Endothelial cell of umbilical vein (primary cell): ENCODE results near the gene RNF126. TPM values are rescaled to one million over a fixed set of nuclear protein-coding genes. Genes with fewer than 3 reads are reported as not detected.

ENCODE experiments used
- BruUV-seq: library from RNA; stranded (reverse); fragments of 400-500 nt; replicated peaks from 2 replicates; lab custom pipeline; 2021; lab: Mats Ljungman, UMichigan
- CTCF ChIA-PET: fragments of 300-600, 350-600 bp; sonication (Branson Sonifier 250); formaldehyde crosslinking; loops from one replicate; lab custom pipeline; 2021; ENCODE audit warnings: antibody characterized with exemption, inconsistent platforms; lab: Charles Lee
- POLR2A ChIA-PET: fragments of 300-600, 350-600 bp; sonication (Branson Sonifier 250); formaldehyde crosslinking; loops from one replicate; lab custom pipeline; 2021; ENCODE audit warnings: antibody characterized with exemption, inconsistent platforms; lab: Charles Lee
- DNase-seq: peaks from one replicate; pipeline ENCODE4 v3.0.0-alpha.2; 2011; ENCODE audit warnings: low read depth, low spot score
- FAIRE-seq: peaks from 2 replicates; lab custom pipeline; 2011; peaks lifted over from hg19 to GRCh38; lab: Jason Lieb, UNC
- H2AFZ ChIP-seq: 2 replicates; pipeline ENCODE4 v1.6.0; 2012; ENCODE audit warnings: low read depth, low read length, control low read depth, inconsistent platforms
- H3K27ac ChIP-seq: 2 replicates; pipeline ENCODE4 v1.5.1; 2011; ENCODE audit warnings: low read depth, mild to moderate bottlenecking, control low read depth, low read length, moderate library complexity; ENCODE audit not compliant: insufficient read depth
- H3K27me3 ChIP-seq, 2 experiments: 2 replicates each; pipeline versions ENCODE4 v1.6.0 to v1.6.1; 2011; ENCODE audit warnings: low read length in 2 of 2, mixed read lengths in 1 of 2; ENCODE audit not compliant: control insufficient read depth in 2 of 2, insufficient read depth in 2 of 2
- H3K36me3 ChIP-seq, 2 experiments: 2 replicates in 1 of 2; 3 replicates in 1 of 2; pipeline ENCODE4 v1.5.1; 2011; ENCODE audit warnings: low read length in 2 of 2, mild to moderate bottlenecking in 1 of 2, moderate library complexity in 1 of 2; ENCODE audit not compliant: control insufficient read depth in 2 of 2, insufficient read depth in 2 of 2; ENCODE audit errors: extremely low read depth in 1 of 2
- H3K4me1 ChIP-seq: 3 replicates; pipeline ENCODE4 v1.5.1; 2011; ENCODE audit warnings: mild to moderate bottlenecking, low read length; ENCODE audit not compliant: control insufficient read depth, insufficient read depth; ENCODE audit errors: extremely low read depth
- H3K4me2 ChIP-seq: 2 replicates; pipeline ENCODE4 v1.6.1; 2011; ENCODE audit warnings: low read length, control low read depth, mixed read lengths; ENCODE audit not compliant: insufficient read depth
- H3K4me3 ChIP-seq, 3 experiments: fragments of 200-600 bp in 1 of 3; sonication (generic), shearing (Covaris generic) in 1 of 3; replicated peaks in 1 of 3; 2 replicates each; pipeline ENCODE4 v1.5.1; 2011 to 2016; ENCODE audit warnings: control low read depth in 3 of 3, low read length in 3 of 3, mild to moderate bottlenecking in 2 of 3, inconsistent platforms in 1 of 3, low read depth in 1 of 3, moderate library complexity in 1 of 3; ENCODE audit not compliant: insufficient read depth in 1 of 3
- H3K79me2 ChIP-seq: 2 replicates; pipeline ENCODE4 v1.6.0; 2012; ENCODE audit warnings: low read length, inconsistent platforms; ENCODE audit not compliant: control insufficient read depth, insufficient read depth
- H3K9ac ChIP-seq: replicated peaks from 2 replicates; pipeline ENCODE3; 2011; ENCODE audit warnings: low read length, control low read depth; ENCODE audit not compliant: insufficient read depth; ENCODE audit errors: extremely low read depth
- H3K9me1 ChIP-seq: replicated peaks from 3 replicates; pipeline ENCODE4 v1.6.0; 2011; ENCODE audit warnings: mild to moderate bottlenecking, low read length; ENCODE audit not compliant: control insufficient read depth, insufficient read depth; ENCODE audit errors: extremely low read depth
- H3K9me3 ChIP-seq: replicated peaks from 2 replicates; pipeline ENCODE4 v1.5.1; 2012; ENCODE audit warnings: low read length, inconsistent platforms; ENCODE audit not compliant: control insufficient read depth, insufficient read depth
- H4K20me1 ChIP-seq: replicated peaks from 2 replicates; pipeline ENCODE3; 2011; ENCODE audit warnings: mild to moderate bottlenecking, low read length; ENCODE audit not compliant: control insufficient read depth, insufficient read depth; ENCODE audit errors: extremely low read depth
- EZH2 ChIP-seq: IDR thresholded peaks from 2 replicates; pipeline ENCODE4 v1.6.1; 2012; ENCODE audit warnings: borderline replicate concordance, low read depth, mild to moderate bottlenecking, moderate library complexity, low read length, inconsistent platforms; ENCODE audit not compliant: severe bottlenecking
- FOS ChIP-seq: IDR thresholded peaks from 2 replicates; pipeline ENCODE4 v1.6.1; 2011; ENCODE audit warnings: mild to moderate bottlenecking, low read length, moderate library complexity, borderline replicate concordance; ENCODE audit not compliant: insufficient read depth
- GATA2 ChIP-seq: IDR thresholded peaks from 2 replicates; pipeline ENCODE4 v1.7.0; 2011; ENCODE audit warnings: low read depth, mild to moderate bottlenecking, moderate library complexity, mixed read lengths, low read length; ENCODE audit not compliant: insufficient read length, insufficient read depth
- JUN ChIP-seq: IDR thresholded peaks from 2 replicates; pipeline ENCODE4 v1.6.1; 2011; ENCODE audit warnings: borderline replicate concordance, low read depth; ENCODE audit not compliant: insufficient read length, insufficient read depth
- MAX ChIP-seq: IDR thresholded peaks from 2 replicates; pipeline ENCODE4 v1.6.1; 2011; ENCODE audit not compliant: insufficient read depth, insufficient read length
- MYC ChIP-seq: IDR thresholded peaks from one replicate; pipeline ENCODE4 v1.6.1; 2011; ENCODE audit warnings: mild to moderate bottlenecking, low read depth, low read length
- POLR2A ChIP-seq: IDR thresholded peaks from 2 replicates; pipeline ENCODE4 v1.6.1; 2012; ENCODE audit warnings: low read depth, mild to moderate bottlenecking, control low read depth, low read length
- POLR2AphosphoS5 ChIP-seq: IDR thresholded peaks from 2 replicates; pipeline ENCODE4 v1.6.1; 2012; ENCODE audit warnings: low read depth, mild to moderate bottlenecking, control low read depth, low read length, moderate library complexity; ENCODE audit not compliant: insufficient read depth
- dilution Hi-C: fragments of 300-500 bp; cut with MboI; formaldehyde crosslinking; loops from one replicate; pipeline ENCODE4 v1.15.0; 2019; ENCODE audit warnings: low sequenced_read_pairs; ENCODE audit not compliant: extremely low pct_ligation_motif_present
- intact Hi-C: fragments of 100-400 bp; cut with micrococcal nuclease; formaldehyde crosslinking; loops from one replicate; pipeline ENCODE4 v1.10.0; 2022
- polyA plus RNA-seq, 4 experiments: library from polyadenylated mRNA; depleted of rRNA in 3 of 4; stranded (reverse) in 3 of 4; unstranded in 1 of 4; fragments of >200 nt; gene quantifications; 2 replicates each; pipeline versions ENCODE4 v1.2.1 to v1.2.3, GENCODE V29; 2011 to 2012; ENCODE audit warnings: missing spikeins in 1 of 4
- total RNA-seq: library from RNA; stranded (reverse); gene quantifications from 2 replicates; pipeline ENCODE4 v1.2.3, GENCODE V29; 2021
- TF ChIP-seq, protein P1 (sequence below), 2 donors: IDR thresholded peaks; 1 replicate in 1 of 2; 2 replicates in 1 of 2; pipeline ENCODE4 v1.5.1; 2011; ENCODE audit warnings: low read length in 2 of 2, mild to moderate bottlenecking in 2 of 2, moderate library complexity in 2 of 2, control low read depth in 1 of 2, inconsistent platforms in 1 of 2, low read depth in 1 of 2; ENCODE audit not compliant: insufficient read depth in 1 of 2; ENCODE audit errors: extremely low read depth in 1 of 2

RNF126 gene
- total and polyA plus RNA-seq, 2 donors (not counting 3 experiments of a cell fraction or from before 2014, with no cell fraction given) = 19.2 to 61.3 TPM

DNA sequence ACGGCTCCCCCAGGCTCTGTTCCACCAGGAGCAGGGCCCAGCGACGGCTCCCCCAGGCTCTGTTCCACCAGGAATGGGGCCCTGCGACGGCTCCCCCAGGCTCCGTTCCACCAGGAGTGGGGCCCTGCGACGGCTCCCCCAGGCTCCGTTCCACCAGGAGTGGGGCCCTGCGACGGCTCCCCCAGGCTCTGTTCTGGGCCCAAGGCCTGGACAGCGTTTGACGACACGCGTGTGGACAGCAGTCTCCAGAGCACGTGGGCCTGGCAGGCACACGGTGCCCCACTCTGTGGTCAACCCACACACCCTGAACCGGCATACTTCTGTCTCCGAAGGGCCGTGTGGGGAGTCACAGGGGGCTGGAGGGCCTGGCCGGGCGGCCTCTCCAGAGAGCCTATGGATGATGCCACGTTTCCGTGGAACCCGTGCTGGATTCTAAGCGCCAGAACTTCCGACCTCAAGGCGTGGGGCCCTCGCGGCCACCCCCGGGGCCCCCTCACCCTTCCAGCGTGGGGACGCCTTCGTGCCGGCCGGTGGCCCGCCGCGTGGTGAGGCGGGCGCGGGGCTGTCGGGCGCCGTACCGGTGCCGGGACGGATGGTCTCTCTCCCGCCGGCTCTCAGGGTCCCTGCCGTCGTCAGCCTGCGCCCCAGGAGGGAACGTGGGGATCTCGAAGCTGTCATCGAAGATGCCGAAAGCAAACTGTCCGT, 11.7 kb downstream of the RNF126 start:
- H3K36me3 ChIP-seq = peaks cover 8 to 20% of the 10 kb centered on the region in 2 experiments
- peaks cover 39% of the 10 kb centered on the region for H3K79me2 ChIP-seq
- DNase-seq (no peak), FAIRE-seq (no peak)
- H3K27me3 ChIP-seq = no peaks in the 10 kb centered on the region
- H3K27ac ChIP-seq = no peak overlapping the region
- POLR2A ChIA-PET = no interaction called here
- no peaks in the 10 kb centered on the region for H3K9me3 ChIP-seq
- no peaks in the 10 kb centered on the region for H3K9me1 ChIP-seq
- intact Hi-C loops (no loop called here), dilution Hi-C loops (no loop called here)
- no peak for TF ChIP-seq POLR2AphosphoS5
- TF ChIP-seq FOS = no peak
- no peak for TF ChIP-seq POLR2A
- no peak for TF ChIP-seq EZH2
- TF ChIP-seq MYC = no peak
- no peak for TF ChIP-seq MAX
- no peak for TF ChIP-seq JUN
- TF ChIP-seq, protein P1, sequence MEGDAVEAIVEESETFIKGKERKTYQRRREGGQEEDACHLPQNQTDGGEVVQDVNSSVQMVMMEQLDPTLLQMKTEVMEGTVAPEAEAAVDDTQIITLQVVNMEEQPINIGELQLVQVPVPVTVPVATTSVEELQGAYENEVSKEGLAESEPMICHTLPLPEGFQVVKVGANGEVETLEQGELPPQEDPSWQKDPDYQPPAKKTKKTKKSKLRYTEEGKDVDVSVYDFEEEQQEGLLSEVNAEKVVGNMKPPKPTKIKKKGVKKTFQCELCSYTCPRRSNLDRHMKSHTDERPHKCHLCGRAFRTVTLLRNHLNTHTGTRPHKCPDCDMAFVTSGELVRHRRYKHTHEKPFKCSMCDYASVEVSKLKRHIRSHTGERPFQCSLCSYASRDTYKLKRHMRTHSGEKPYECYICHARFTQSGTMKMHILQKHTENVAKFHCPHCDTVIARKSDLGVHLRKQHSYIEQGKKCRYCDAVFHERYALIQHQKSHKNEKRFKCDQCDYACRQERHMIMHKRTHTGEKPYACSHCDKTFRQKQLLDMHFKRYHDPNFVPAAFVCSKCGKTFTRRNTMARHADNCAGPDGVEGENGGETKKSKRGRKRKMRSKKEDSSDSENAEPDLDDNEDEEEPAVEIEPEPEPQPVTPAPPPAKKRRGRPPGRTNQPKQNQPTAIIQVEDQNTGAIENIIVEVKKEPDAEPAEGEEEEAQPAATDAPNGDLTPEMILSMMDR (IDR thresholded peaks at IDR 0.05; ENCODE audit: extremely low read depth in 1 of 2, insufficient read depth in 1 of 2, low read depth in 1 of 2, low read length in 2 of 2) = no peak
- no peak for TF ChIP-seq GATA2
- H3K4me1 ChIP-seq = no peaks in the 10 kb centered on the region
- no TSS peak for BruUV-seq
- no peaks in the 10 kb centered on the region for H4K20me1 ChIP-seq
- CTCF ChIA-PET = no interaction called here
- H3K9ac ChIP-seq = no peak overlapping the region
- H2AFZ ChIP-seq = no peak overlapping the region
- no peak overlapping the region for H3K4me2 ChIP-seq
- no peak overlapping the region for H3K4me3 ChIP-seq
